H9 (cell line): ENCODE results near the gene TRAIP. TPM values are rescaled to one million over a fixed set of nuclear protein-coding genes. Genes with fewer than 3 reads are reported as not detected.
A peak's percentile ranks its signal among the peaks of the same experiment; 100 is the strongest.

ENCODE experiments used
- DNase-seq: peaks from one replicate; pipeline ENCODE4 v3.0.0-alpha.2; 2017
- H2AFZ ChIP-seq: one replicate; pipeline ENCODE4 v1.6.1; 2013; ENCODE audit warnings: mild to moderate bottlenecking, low read length, control low read depth, moderate library complexity
- H2AK5ac ChIP-seq: 2 replicates; pipeline ENCODE4 v1.6.1; 2013; ENCODE audit warnings: low read length, control low read depth, mixed read lengths; ENCODE audit not compliant: insufficient read length
- H2BK120ac ChIP-seq: one replicate; pipeline ENCODE4 v1.6.1; 2013; ENCODE audit warnings: low read depth, mild to moderate bottlenecking, low read length, control low read depth, inconsistent platforms; ENCODE audit not compliant: poor library complexity, severe bottlenecking
- H2BK12ac ChIP-seq: 2 replicates; pipeline ENCODE4 v1.6.1; 2013; ENCODE audit warnings: low read length, control low read depth, mixed read lengths, low read depth; ENCODE audit not compliant: insufficient read length
- H2BK15ac ChIP-seq: 2 replicates; pipeline ENCODE4 v1.6.1; 2013; ENCODE audit warnings: low read depth, low read length, control low read depth
- H2BK20ac ChIP-seq: one replicate; pipeline ENCODE4 v1.6.1; 2013; ENCODE audit warnings: low read depth, mild to moderate bottlenecking, low read length, control low read depth, inconsistent platforms; ENCODE audit not compliant: poor library complexity, severe bottlenecking
- H2BK5ac ChIP-seq: 2 replicates; pipeline ENCODE4 v1.6.1; 2013; ENCODE audit warnings: low read length, control low read depth, mixed read lengths; ENCODE audit not compliant: insufficient read length
- H3K14ac ChIP-seq: 2 replicates; pipeline ENCODE4 v1.6.1; 2013; ENCODE audit warnings: low read length, control low read depth; ENCODE audit not compliant: insufficient read depth
- H3K18ac ChIP-seq: 2 replicates; pipeline ENCODE4 v1.6.1; 2013; ENCODE audit warnings: low read depth, mild to moderate bottlenecking, mixed read lengths, low read length, control low read depth; ENCODE audit not compliant: insufficient read length
- H3K23ac ChIP-seq: 2 replicates; pipeline ENCODE4 v1.6.1; 2013; ENCODE audit warnings: low read length, control low read depth, mixed read lengths, low read depth; ENCODE audit not compliant: insufficient read length
- H3K23me2 ChIP-seq: 2 replicates; pipeline ENCODE4 v1.6.1; 2013; ENCODE audit warnings: low read depth, mild to moderate bottlenecking, mixed read lengths, low read length, control low read depth; ENCODE audit not compliant: insufficient read length, poor library complexity, severe bottlenecking
- H3K27ac ChIP-seq: 2 replicates; pipeline ENCODE4 v1.5.1; 2013; ENCODE audit warnings: low read length, control low read depth, mixed read lengths, low read depth; ENCODE audit not compliant: insufficient read length
- H3K27me3 ChIP-seq: 2 replicates; pipeline ENCODE4 v1.6.1; 2013; ENCODE audit warnings: low read length, control low read depth, inconsistent platforms; ENCODE audit not compliant: insufficient read depth
- H3K4ac ChIP-seq: 2 replicates; pipeline ENCODE4 v1.6.1; 2013; ENCODE audit warnings: low read depth, mild to moderate bottlenecking, control low read depth, inconsistent platforms, low read length, moderate library complexity
- H3K4me1 ChIP-seq: 2 replicates; pipeline ENCODE4 v1.6.1; 2013; ENCODE audit warnings: low read length, control low read depth, inconsistent platforms; ENCODE audit not compliant: insufficient read depth
- H3K4me2 ChIP-seq: 2 replicates; pipeline ENCODE4 v1.6.1; 2013; ENCODE audit warnings: low read length, control low read depth, mixed read lengths; ENCODE audit not compliant: insufficient read length, insufficient read depth
- H3K56ac ChIP-seq: 2 replicates; pipeline ENCODE4 v1.6.1; 2013; ENCODE audit warnings: low read depth, mild to moderate bottlenecking, mixed read lengths, low read length, control low read depth; ENCODE audit not compliant: insufficient read length
- H3K79me1 ChIP-seq: 2 replicates; pipeline ENCODE4 v1.6.1; 2013; ENCODE audit warnings: low read depth, mild to moderate bottlenecking, moderate library complexity, low read length, control low read depth, inconsistent platforms; ENCODE audit not compliant: insufficient read depth, poor library complexity, severe bottlenecking
- H3K79me2 ChIP-seq: 2 replicates; pipeline ENCODE4 v1.6.1; 2013; ENCODE audit warnings: low read length, control low read depth, inconsistent platforms; ENCODE audit not compliant: insufficient read depth
- H3K9ac ChIP-seq: 2 replicates; pipeline ENCODE4 v1.6.1; 2013; ENCODE audit warnings: low read length, control low read depth, mixed read lengths; ENCODE audit not compliant: insufficient read length; ENCODE audit errors: extremely low read depth
- H3K9me3 ChIP-seq: one replicate; pipeline ENCODE4 v1.6.1; 2013; ENCODE audit warnings: low read depth, low read length, inconsistent platforms; ENCODE audit not compliant: control insufficient read depth
- H3T11ph ChIP-seq: one replicate; pipeline ENCODE4 v1.6.1; 2013; ENCODE audit warnings: mild to moderate bottlenecking, low read length, control low read depth, inconsistent platforms
- H4K20me1 ChIP-seq: one replicate; pipeline ENCODE4 v1.6.1; 2013; ENCODE audit not compliant: control insufficient read depth, insufficient read length, insufficient read depth
- H4K5ac ChIP-seq: 2 replicates; pipeline ENCODE4 v1.6.1; 2013; ENCODE audit warnings: low read depth, mild to moderate bottlenecking, mixed read lengths, low read length, control low read depth; ENCODE audit not compliant: insufficient read length
- H4K8ac ChIP-seq: replicated peaks from 2 replicates; pipeline ENCODE4 v1.6.1; 2013; ENCODE audit warnings: low read length, control low read depth, mixed read lengths, low read depth; ENCODE audit not compliant: insufficient read length
- H4K91ac ChIP-seq: 2 replicates; pipeline ENCODE4 v1.6.1; 2013; ENCODE audit warnings: low read depth, mild to moderate bottlenecking, moderate library complexity, mixed read lengths, low read length, control low read depth; ENCODE audit not compliant: insufficient read length
- H3K27ac Mint-ChIP-seq, 3 experiments: 2 replicates in 2 of 3; 3 replicates in 1 of 3; pipeline ENCODE4 v1.8.0; 2020 to 2021; ENCODE audit warnings: mixed read lengths in 3 of 3, mild to moderate bottlenecking in 1 of 3, moderate library complexity in 1 of 3
- H3K27me3 Mint-ChIP-seq: 2 replicates; pipeline ENCODE4 v1.8.0; 2021; ENCODE audit warnings: low read depth, mild to moderate bottlenecking, moderate library complexity, mixed read lengths
- H3K36me3 Mint-ChIP-seq, 3 experiments: 2 replicates in 2 of 3; 3 replicates in 1 of 3; pipeline ENCODE4 v1.8.0; 2020 to 2021; ENCODE audit warnings: low read depth in 3 of 3, mixed read lengths in 3 of 3; ENCODE audit not compliant: insufficient read depth in 1 of 3
- H3K4me1 Mint-ChIP-seq, 2 experiments: 2 replicates each; pipeline ENCODE4 v1.8.0; 2020; ENCODE audit warnings: mixed read lengths in 2 of 2
- H3K4me3 Mint-ChIP-seq, 2 experiments: 2 replicates in 1 of 2; 3 replicates in 1 of 2; pipeline ENCODE4 v1.8.0; 2020 to 2021; ENCODE audit warnings: mild to moderate bottlenecking in 2 of 2, mixed read lengths in 2 of 2, moderate library complexity in 1 of 2
- H3K9me3 Mint-ChIP-seq, 2 experiments: 2 replicates in 1 of 2; 3 replicates in 1 of 2; pipeline ENCODE4 v1.8.0; 2020; ENCODE audit warnings: mild to moderate bottlenecking in 2 of 2, mixed read lengths in 2 of 2, moderate library complexity in 1 of 2
- CTCF ChIP-seq: fragments of 200-600 bp; sonication (generic); conservative IDR thresholded peaks from 3 replicates; pipeline ENCODE4 v1.8.0; 2021; ENCODE audit warnings: antibody characterized with exemption, mild to moderate bottlenecking
- WGBS: extraction: QIAGEN DNeasy Blood & Tissue Kit; methylation state at CpG from one replicate; pipeline ENCODE4 v1.1.7; 2013; ENCODE audit warnings: missing lambda C conversion rate, low lambda C conversion rate, mixed read lengths; ENCODE audit not compliant: insufficient read length; ENCODE audit errors: extremely low coverage; 5-methylcytosine and 5-hydroxymethylcytosine counted together
- total RNA-seq: library from RNA; stranded (reverse); gene quantifications from 2 replicates; pipeline ENCODE4 v1.2.1, GENCODE V29; 2021

TRAIP gene
- total RNA-seq, 1 experiment from 2014 or later: 36.7 TPM

- Histone ChIP-seq H4K5ac (no peak within 1 kb of the TSS), H2BK12ac (no peak within 1 kb of the TSS), H3K9me3 (no peaks in the 10 kb centered on the region), H3K79me2 (peaks cover 2% of the 10 kb centered on the region; the same call in 1 of the 2 replicates), H2BK15ac (no peak within 1 kb of the TSS), H3K9ac (peak within 1 kb of the TSS; percentile 87), H3K23me2 (peaks cover 5% of the 10 kb centered on the region), H3K27me3 (no peaks in the 10 kb centered on the region; the same call in 1 of the 2 replicates), H2BK120ac (no peak within 1 kb of the TSS), H3K27ac (no peak within 1 kb of the TSS), H2BK5ac (no peak within 1 kb of the TSS), H3K14ac (peak within 1 kb of the TSS; percentile 52; the same call in 1 of the 2 replicates), H3K23ac (no peak within 1 kb of the TSS), H3K18ac (peak within 1 kb of the TSS; percentile 8), H4K8ac (no peak within 1 kb of the TSS), H4K91ac (no peak within 1 kb of the TSS), H3K79me1 (peaks cover 6% of the 10 kb centered on the region), H2AK5ac (no peak within 1 kb of the TSS), H3K4me2 (peak within 1 kb of the TSS; percentile 73), H4K20me1 (no peaks in the 10 kb centered on the region), H2AFZ (no peak within 1 kb of the TSS), H2BK20ac (no peak within 1 kb of the TSS), H3K56ac (no peak within 1 kb of the TSS), H3T11ph (no peak within 1 kb of the TSS), H3K4ac (no peak within 1 kb of the TSS), H3K4me1 (no peaks in the 10 kb centered on the region)
- TF ChIP-seq CTCF: no peak
- H3K4me3 Mint-ChIP-seq: peak within 1 kb of the TSS; percentile 87 to 92
- WGBS: no CpG with 5 or more reads among the region's 55 CpGs
- peaks cover 10 to 24% (median 22%) of the 10 kb centered on the region in 3 experiments for H3K36me3 Mint-ChIP-seq
- H3K27ac Mint-ChIP-seq: peak within 1 kb of the TSS; percentile 90 to 97 (median 92)
- no peaks in the 10 kb centered on the region; the same call in 1 of the 2 replicates for H3K27me3 Mint-ChIP-seq
- H3K9me3 Mint-ChIP-seq: no peaks in the 10 kb centered on the region; a peak in 1 of 5 replicates
- peaks cover 15 to 23% of the 10 kb centered on the region in 2 experiments for H3K4me1 Mint-ChIP-seq
- DNase-seq: peak; percentile 100
Observed at GRCh38 chr3:49786357-49787181, 69.8 kb downstream of the TRAIP start, which contains the start of gene IP6K1. IP6K1 (minus strand) TSS chr3:49786542; CDS start chr3:49748040, 38,502 bp downstream.
